B cell (primary cell): ENCODE measurements around the gene NEK8. TPM values are rescaled to one million over a fixed set of nuclear protein-coding genes. Genes with fewer than 3 reads are reported as not detected.

Source experiments
- ATAC-seq: fragments of 200-7000 bp; cut with Tn5 transposase; one replicate; pipeline ENCODE4 v1.10.0; 2021; ENCODE audit warnings: low read depth, mild to moderate bottlenecking, moderate number of reproducible peaks, moderate library complexity
- CTCF ChIA-PET: fragments of 350-600 bp; sonication (Branson Sonifier 250); formaldehyde crosslinking; loops from one replicate; lab custom pipeline; 2021; ENCODE audit warnings: antibody characterized with exemption, inconsistent platforms; lab: Charles Lee
- POLR2A ChIA-PET: fragments of 350-600 bp; sonication (Branson Sonifier 250); formaldehyde crosslinking; loops from one replicate; lab custom pipeline; 2021; ENCODE audit warnings: antibody characterized with exemption; lab: Charles Lee
- DNase-seq: peaks from one replicate; pipeline ENCODE4 v3.0.0; 2013
- H2AFZ ChIP-seq: 2 replicates; pipeline ENCODE4 v1.6.1; 2012; ENCODE audit warnings: mild to moderate bottlenecking, low read depth, low read length; ENCODE audit not compliant: insufficient read depth, poor library complexity, severe bottlenecking
- H3K27ac ChIP-seq, 2 donors: 1 replicate in 1 of 2; 2 replicates in 1 of 2; pipeline ENCODE4 v1.5.1; 2012 to 2013; ENCODE audit warnings: low read length in 2 of 2, mild to moderate bottlenecking in 2 of 2, moderate library complexity in 1 of 2
- H3K27me3 ChIP-seq, 4 experiments: fragments of 200-600 bp in 1 of 4; sonication (generic) in 1 of 4; replicated peaks in 1 of 4; 1 replicate in 2 of 4; 2 replicates in 2 of 4; pipeline versions ENCODE4 v1.6.1 to v1.7.0; 2013 to 2016; ENCODE audit warnings: low read length in 3 of 4, mild to moderate bottlenecking in 2 of 4, mixed read lengths in 1 of 4, moderate library complexity in 1 of 4; ENCODE audit not compliant: insufficient read depth in 4 of 4, control insufficient read depth in 3 of 4; ENCODE audit errors: control extremely low read depth in 1 of 4
- H3K36me3 ChIP-seq, 2 experiments: replicated peaks in 1 of 2; 1 replicate in 1 of 2; 2 replicates in 1 of 2; pipeline versions ENCODE4 v1.6.1 to v1.7.1; 2013; ENCODE audit warnings: low read length in 1 of 2; ENCODE audit not compliant: insufficient read depth in 2 of 2, control insufficient read depth in 1 of 2; ENCODE audit errors: control extremely low read depth in 1 of 2, extremely low read depth in 1 of 2
- H3K4me1 ChIP-seq, 2 donors: fragments of 200-600 bp in 1 of 2; sonication (generic) in 1 of 2; 1 replicate in 1 of 2; 2 replicates in 1 of 2; pipeline versions ENCODE4 v1.5.1 to v1.6.1; 2013 to 2017; ENCODE audit warnings: low read length in 2 of 2; ENCODE audit not compliant: control insufficient read depth in 2 of 2, insufficient read depth in 2 of 2
- H3K4me2 ChIP-seq: replicated peaks from 2 replicates; pipeline ENCODE3; 2012; ENCODE audit warnings: mild to moderate bottlenecking, low read depth, low read length; ENCODE audit not compliant: poor library complexity, severe bottlenecking
- H3K4me3 ChIP-seq, 5 experiments: fragments of 200-600 bp in 1 of 5; sonication (generic) in 1 of 5; 1 replicate in 3 of 5; 2 replicates in 2 of 5; pipeline versions ENCODE4 v1.5.1 to v1.7.0; 2011 to 2016; ENCODE audit warnings: low read length in 4 of 5, mild to moderate bottlenecking in 4 of 5, low read depth in 2 of 5, control low read depth in 1 of 5, moderate library complexity in 1 of 5; ENCODE audit not compliant: insufficient read depth in 1 of 5; ENCODE audit errors: control extremely low read depth in 1 of 5, extremely low read depth in 1 of 5
- H3K79me2 ChIP-seq: fragments of 200-600 bp; sonication (generic); one replicate; pipeline ENCODE4 v1.6.0; 2016; ENCODE audit warnings: low read length; ENCODE audit not compliant: control insufficient read depth, insufficient read depth
- H3K9ac ChIP-seq: fragments of 200-600 bp; sonication (generic); 2 replicates; pipeline ENCODE4 v1.6.1; 2017; ENCODE audit warnings: mild to moderate bottlenecking, low read length, moderate library complexity
- H3K9me3 ChIP-seq, 3 donors: one replicate each; pipeline versions ENCODE4 v1.6.1 to v1.7.1; 2013; ENCODE audit warnings: low read length in 2 of 3; ENCODE audit not compliant: control insufficient read depth in 2 of 3, insufficient read depth in 1 of 3; ENCODE audit errors: control extremely low read depth in 1 of 3
- H4K20me1 ChIP-seq: 2 replicates; pipeline ENCODE4 v1.6.0; 2012; ENCODE audit warnings: mild to moderate bottlenecking, low read length; ENCODE audit not compliant: insufficient read depth, control insufficient read depth, poor library complexity, severe bottlenecking
- H3K27ac Mint-ChIP-seq: one replicate; pipeline ENCODE4 v1.8.0; 2021; ENCODE audit warnings: mixed read lengths
- H3K27me3 Mint-ChIP-seq: one replicate; pipeline ENCODE4 v1.8.0; 2021; ENCODE audit warnings: mixed read lengths
- H3K4me1 Mint-ChIP-seq: one replicate; pipeline ENCODE4 v1.8.0; 2021; ENCODE audit warnings: mixed read lengths
- H3K4me3 Mint-ChIP-seq: one replicate; pipeline ENCODE4 v1.8.0; 2021; ENCODE audit warnings: mixed read lengths
- H3K9me3 Mint-ChIP-seq: one replicate; pipeline ENCODE4 v1.8.0; 2022; ENCODE audit warnings: mixed read lengths; ENCODE audit not compliant: insufficient read depth
- CTCF ChIP-seq: fragments of 200-600 bp; IDR thresholded peaks from one replicate; pipeline ENCODE4 v1.8.0; 2022; ENCODE audit warnings: antibody characterized with exemption, mild to moderate bottlenecking
- EZH2 ChIP-seq: IDR thresholded peaks from 2 replicates; pipeline ENCODE4 v1.6.1; 2012; ENCODE audit warnings: borderline replicate concordance, low read depth, mild to moderate bottlenecking, moderate library complexity, low read length; ENCODE audit not compliant: insufficient read depth, poor library complexity, severe bottlenecking
- WGBS: methylation state at CpG from one replicate; pipeline ENCODE4 v1.1.5; 2013; ENCODE audit warnings: missing lambda C conversion rate; ENCODE audit not compliant: insufficient coverage; 5-methylcytosine and 5-hydroxymethylcytosine counted together
- intact Hi-C: fragments of 100-400 bp; cut with micrococcal nuclease; formaldehyde crosslinking; loops from one replicate; pipeline ENCODE4 v1.10.0; 2022
- polyA plus RNA-seq: library from polyadenylated mRNA; depleted of rRNA; stranded (reverse); fragments of >200 nt; gene quantifications from 2 replicates; pipeline ENCODE4 v1.2.3, GENCODE V29; 2012
- total RNA-seq, 2 donors: library from RNA; stranded (reverse); fragments of 120-200 nt in 1 of 2; gene quantifications; 1 replicate in 1 of 2; 2 replicates in 1 of 2; pipeline versions ENCODE4 v1.2.3 to v1.2.4, GENCODE V29; 2013 to 2022

Gene NEK8
- total and polyA plus RNA-seq, 2 donors (not counting 1 experiment from before 2014, with no cell fraction given), result 58.0 to 305 TPM

GRCh38 chr17:28741358-28742349 is 13.1 kb downstream of the NEK8 start:
- Histone ChIP-seq H2AFZ (no peak overlapping the region), H3K4me3 (peak overlapping the region in 3 of 5 experiments; percentile 16 to 38 (median 35)), H3K4me2 (peak overlapping the region; percentile 88), H3K79me2 (peaks cover 50% of the 10 kb centered on the region), H3K36me3 (peaks cover 0 to 9% of the 10 kb centered on the region in 2 experiments), H4K20me1 (peaks cover 26% of the 10 kb centered on the region), H3K27ac (peak overlapping the region; percentile 86 to 100), H3K9ac (peak overlapping the region; percentile 36), H3K27me3 (no peaks in the 10 kb centered on the region), H3K4me1 (peaks cover 81 to 88% of the 10 kb centered on the region in 2 donors), H3K9me3 (peaks cover 0 to 27% (median 0%) of the 10 kb centered on the region in 3 donors)
- intact Hi-C loops, result no loop called here
- Mint-ChIP-seq H3K4me1 (peaks cover 69% of the 10 kb centered on the region), H3K27me3 (no peaks in the 10 kb centered on the region), H3K4me3 (peak overlapping the region; percentile 86), H3K27ac (peak overlapping the region; percentile 95), H3K9me3 (no peaks in the 10 kb centered on the region)
- TF ChIP-seq EZH2 (no peak), CTCF (no peak)
- ATAC-seq (peak; percentile 14), DNase-seq (peak; percentile 88)
- 10% methylated on average over 10 of the region's 19 CpGs for WGBS
- ChIA-PET CTCF (interaction anchor here (0.5 to 18.9 kb wide), 4 partner anchors 10 to 22 kb away, joined by 3 to 1020 read pairs (median 18); partner anchors contain the start of genes NEK8, RPL23A and TLCD1), POLR2A (interaction anchor here (0.7 to 16.2 kb wide), 7 partner anchors 9 to 173 kb away, joined by 3 to 511 read pairs (median 6); partner anchors contain the start of genes NEK8, RPL23A and TLCD1)
